GM19468 (cell line): ENCODE data around the gene ATG9A.

Experiments
- ATAC-seq: cut with Tn5 transposase; IDR thresholded peaks from one replicate; pipeline ENCODE4 v1.9.1; 2021; ENCODE audit warnings: mild to moderate bottlenecking, moderate library complexity, moderate number of reproducible peaks; ENCODE audit not compliant: unreplicated experiment; ENCODE audit errors: extremely low read depth

The ATG9A gene

GRCh38 chr2:219182331-219183150, 46.9 kb downstream of the ATG9A start:
- no peak for ATAC-seq

DNA sequence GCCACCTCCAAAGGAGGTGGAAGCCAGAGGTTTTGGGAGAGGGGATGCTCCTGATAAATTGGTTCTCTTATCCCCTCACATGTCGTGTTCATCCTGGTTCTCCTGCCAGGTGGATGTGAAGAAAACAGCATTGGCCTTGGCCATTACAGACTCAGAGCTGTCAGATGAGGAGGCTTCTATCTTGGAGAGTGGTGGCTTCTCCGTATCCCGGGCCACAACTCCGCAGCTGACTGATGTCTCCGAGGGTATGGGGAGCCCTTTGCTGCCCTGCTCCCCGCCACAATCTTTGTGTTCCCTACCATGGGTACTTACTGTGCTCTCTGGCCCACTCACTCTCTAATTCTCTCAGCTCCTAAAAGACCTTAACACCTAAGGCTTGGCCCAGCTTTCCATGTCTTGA, 47.9 kb downstream of the ATG9A start:
- no peak for ATAC-seq

GRCh38 chr2:219180961-219181360, 48.5 kb downstream of the ATG9A start:
- no peak for ATAC-seq

DNA sequence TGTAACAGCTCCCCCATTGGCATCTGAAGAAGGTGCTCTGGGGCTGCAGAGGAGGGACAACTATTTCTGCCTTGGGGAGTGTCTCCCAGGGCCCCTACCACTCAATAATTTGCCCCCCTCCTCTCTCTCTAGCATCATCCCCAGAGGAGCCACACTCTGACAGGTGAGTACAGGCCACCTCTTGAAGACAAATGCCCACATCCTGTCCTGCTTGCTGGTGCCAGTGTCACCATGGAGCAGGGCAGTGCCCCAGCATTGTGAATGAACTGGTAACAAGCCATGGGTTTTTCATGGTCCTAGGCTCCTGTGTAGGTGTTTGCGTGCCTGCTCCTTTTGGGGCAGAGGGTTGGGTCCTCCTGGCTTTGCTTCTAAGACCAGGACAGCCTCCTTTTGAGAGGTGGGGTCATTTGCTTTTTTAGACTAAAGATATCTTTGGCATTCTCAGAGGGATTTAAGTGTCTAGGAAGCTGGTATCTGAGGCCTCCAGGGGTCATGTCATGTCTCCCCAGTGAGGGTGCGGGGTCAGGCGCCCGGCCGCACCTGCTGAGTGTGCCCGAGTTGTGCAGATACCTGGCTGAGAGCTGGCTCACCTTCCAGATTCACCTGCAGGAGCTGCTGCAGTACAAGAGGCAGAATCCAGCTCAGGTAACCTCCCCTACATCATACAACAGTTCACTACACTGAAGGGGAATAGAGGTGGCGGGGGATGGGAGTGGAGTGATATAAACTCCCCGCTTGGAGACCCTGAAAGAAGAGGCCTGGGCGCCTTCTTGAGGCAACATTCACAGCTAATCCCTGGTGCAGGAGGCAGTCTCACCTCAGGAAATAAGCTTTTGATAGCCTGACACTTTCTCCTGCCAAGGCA, 49.6 kb downstream of the ATG9A start:
- no peak for ATAC-seq

DNA sequence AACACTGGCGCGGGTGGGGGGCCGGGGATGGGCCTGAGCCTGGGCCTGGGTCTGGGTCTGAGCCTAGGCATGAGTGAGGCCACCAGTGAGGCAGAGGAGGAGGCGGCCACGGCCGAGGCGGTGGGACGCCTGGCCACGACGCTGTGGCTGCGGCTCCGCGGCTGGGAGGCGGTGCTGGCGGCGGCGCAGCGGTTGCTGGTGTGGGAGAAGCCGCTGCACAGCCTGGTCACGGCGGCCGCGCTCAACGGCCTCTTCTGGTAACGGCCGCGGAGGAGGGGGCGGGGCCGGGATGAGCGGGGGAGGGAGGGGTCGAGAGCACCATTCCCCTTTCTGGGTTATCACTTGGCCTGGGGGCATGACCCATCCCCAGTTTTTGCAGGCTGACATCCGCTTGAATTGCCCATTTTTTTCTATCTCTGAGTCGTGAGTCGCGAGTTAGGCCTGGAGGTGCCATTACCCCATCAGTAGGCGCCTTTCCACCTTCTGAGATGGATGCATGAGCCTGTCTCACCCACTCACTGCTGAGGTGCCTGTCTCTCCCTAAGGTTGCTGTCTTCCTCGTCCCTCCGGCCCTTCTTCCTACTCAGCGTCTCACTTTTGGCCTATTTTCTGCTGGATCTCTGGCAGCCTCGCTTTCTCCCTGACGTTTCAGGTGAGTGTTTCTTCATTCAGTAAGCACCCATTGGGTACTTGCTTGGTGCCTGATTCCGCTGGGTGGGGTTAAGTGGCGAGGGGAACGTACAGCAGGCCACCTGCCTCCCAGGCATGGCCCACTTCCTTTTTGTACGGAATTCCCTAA, 50.9 kb downstream of the ATG9A start:
- ATAC-seq = peak; percentile 4

GRCh38 chr2:219177552-219178376, 51.7 kb downstream of the ATG9A start, which contains the start of gene RETREG2:
Gene RETREG2, plus strand, starts transcription at chr2:219178275. Its CDS starts 78 bp downstream, at chr2:219178353.
- peak; percentile 8 for ATAC-seq

DNA sequence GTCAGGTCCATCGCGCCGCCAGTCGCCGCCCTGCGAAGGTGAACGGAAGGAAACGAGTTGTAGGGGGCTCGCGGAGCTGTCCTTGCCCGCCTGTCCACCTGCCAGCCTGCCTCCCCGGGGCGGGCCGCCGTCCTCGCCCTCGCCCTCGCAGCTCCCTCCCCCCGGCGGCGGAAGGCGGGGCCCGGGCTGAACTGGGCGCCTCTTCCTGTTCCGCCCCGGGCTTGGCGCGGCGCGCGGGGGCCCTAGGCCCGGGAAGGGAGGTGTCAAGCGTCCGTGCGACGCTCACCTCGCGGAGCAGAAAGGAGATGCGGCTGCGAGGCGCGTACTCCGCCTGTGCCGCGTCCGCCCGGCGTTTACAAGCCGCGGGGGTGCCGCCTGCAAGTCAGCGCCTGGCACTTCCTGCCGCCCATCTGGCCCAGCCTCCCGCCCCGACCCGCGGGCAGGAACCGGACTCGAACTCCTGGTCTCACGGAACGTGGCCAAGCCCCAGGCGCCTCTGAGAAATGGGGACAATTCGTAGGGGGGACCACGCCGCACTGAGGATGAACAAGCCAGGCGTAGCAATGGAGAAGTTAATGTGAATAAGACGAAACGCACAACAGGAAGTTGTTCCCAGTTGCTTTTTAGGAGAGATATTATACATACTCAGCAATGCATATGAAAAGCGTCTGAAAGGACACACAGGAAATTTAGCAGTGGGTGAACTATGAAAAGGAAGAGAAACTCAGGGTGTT, 52.5 kb downstream of the ATG9A start, which contains the start of gene CNPPD1:
Gene CNPPD1 (minus strand): TSS at position 108 of the 734 bp plus-strand sequence. CDS start 97 bp downstream, at position 11.
- peak; percentile 42 for ATAC-seq

GRCh38 chr2:219175928-219176817, 53.3 kb downstream of the ATG9A start:
- no peak for ATAC-seq

- ATAC-seq = no peak
Observed at GRCh38 chr2:219175486-219175885, 54.0 kb downstream of the ATG9A start.

DNA sequence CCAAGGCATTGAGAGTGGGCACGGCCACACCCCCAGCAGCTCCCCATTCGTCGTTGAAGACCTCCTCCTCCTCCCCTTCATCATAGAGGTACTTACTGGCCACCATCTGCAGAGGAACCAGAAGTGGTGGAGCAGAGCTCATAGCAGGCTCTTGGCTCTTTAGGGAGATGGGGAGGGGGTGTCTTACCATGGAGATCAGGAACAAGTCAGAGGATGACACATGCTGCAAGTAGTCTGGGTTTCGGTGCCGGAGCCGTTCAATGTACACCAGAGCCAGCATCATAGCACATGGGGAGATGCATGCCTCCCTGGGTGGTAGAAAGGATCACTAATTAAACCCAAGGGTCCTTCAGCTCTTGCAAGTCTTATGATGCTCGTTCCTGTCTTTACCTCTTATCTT, 54.6 kb downstream of the ATG9A start:
- no peak for ATAC-seq

DNA sequence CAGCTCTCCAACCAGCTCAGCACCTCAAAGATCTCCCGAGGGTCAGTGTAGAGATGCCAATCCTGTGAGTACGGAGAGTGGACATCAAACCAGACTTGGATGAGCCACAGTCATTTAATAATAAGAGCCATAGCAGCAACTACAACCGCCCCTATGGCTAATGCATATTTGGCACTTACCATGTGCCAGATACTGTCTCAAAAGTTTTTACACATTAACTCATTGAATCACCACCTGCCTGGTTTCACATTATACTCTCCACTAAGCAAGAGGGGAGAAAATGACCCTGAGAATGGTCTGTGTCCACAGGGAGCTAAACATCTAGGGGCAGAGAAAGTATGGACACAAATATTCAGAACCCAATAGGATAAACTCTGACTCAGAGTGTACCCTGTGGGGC, 55.3 kb downstream of the ATG9A start:
- ATAC-seq = no peak

DNA sequence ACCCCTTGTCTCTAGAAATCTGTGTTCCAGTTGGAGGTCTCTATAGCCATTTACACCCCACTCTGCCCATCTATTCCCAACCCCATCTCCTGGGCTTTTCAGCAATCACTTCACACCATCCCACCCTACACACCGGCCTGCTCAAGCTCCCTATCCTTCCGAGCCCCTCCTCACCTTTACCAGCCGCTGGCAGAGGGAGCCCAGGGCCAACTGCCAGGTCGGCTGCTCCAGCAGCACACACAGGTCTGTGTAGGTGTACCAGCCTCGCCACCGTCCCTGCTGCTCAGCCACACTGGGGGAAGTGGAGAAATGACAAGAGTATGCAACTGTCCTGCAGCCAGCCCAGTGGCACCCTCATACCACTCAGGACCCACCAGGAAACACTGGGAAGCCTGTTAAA, 56.3 kb downstream of the ATG9A start:
- no peak for ATAC-seq

- ATAC-seq = no peak
Observed at GRCh38 chr2:219172231-219173154, 56.9 kb downstream of the ATG9A start.

GRCh38 chr2:219171231-219171651, 58.2 kb downstream of the ATG9A start:
- no peak for ATAC-seq

DNA sequence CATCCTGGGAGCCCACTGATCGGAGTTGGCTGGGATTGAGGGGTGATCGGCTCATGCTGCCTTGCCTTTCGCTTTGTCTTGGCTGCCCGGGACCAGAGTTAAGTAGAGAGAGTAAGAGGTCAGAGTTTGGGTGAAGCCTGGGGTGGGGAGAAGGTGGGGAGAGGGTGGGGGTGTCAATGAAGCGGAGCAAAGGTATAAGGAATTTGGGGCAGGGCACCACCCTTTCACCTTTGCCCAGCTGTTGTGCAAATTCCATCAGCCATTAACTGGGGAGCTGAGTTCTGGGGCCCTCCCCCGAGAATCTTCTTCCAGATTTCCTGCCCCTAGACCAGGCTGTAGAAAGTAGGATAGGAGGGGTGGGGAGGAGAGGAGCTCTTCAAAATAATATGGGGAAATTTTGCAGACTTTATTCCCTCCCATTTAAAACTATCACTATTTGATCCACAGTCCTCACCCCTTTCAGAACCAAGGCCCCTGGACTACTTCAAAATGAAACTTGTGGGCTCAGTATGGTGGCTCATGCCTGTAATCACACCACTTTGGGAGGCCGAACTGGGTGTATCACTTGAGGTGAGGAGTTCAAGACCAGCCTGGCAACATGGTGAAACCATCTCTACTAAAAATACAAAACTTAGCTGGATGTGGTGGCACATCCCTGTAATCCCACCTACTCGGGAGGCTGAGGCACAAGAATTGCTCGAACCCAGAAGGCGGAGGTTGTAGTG, 59.3 kb downstream of the ATG9A start, which contains the start of gene SLC23A3:
Gene SLC23A3 (minus strand): TSS at position 100 of the 725 bp plus-strand sequence. CDS start 45 bp downstream, at position 55.
- no peak for ATAC-seq
